Chondrocyte (in vitro differentiated cells): ENCODE measurements around the gene AFF3. TPM values are rescaled to one million over a fixed set of nuclear protein-coding genes. Genes with fewer than 3 reads are reported as not detected.

Experiments
- DNase-seq: peaks from one replicate; pipeline ENCODE4 v3.0.0; 2021; ENCODE audit warnings: mixed read lengths, low spot score
- H3K27ac Mint-ChIP-seq: one replicate; pipeline ENCODE4 v1.8.0; 2021; ENCODE audit warnings: mild to moderate bottlenecking, moderate library complexity, mixed read lengths; ENCODE audit not compliant: unreplicated experiment
- H3K27me3 Mint-ChIP-seq: 2 replicates; pipeline ENCODE4 v1.8.0; 2021; ENCODE audit warnings: low read depth, mixed read lengths
- H3K36me3 Mint-ChIP-seq: 2 replicates; pipeline ENCODE4 v1.8.0; 2021; ENCODE audit warnings: low read depth, mixed read lengths
- H3K4me1 Mint-ChIP-seq: 2 replicates; pipeline ENCODE4 v1.8.0; 2021; ENCODE audit warnings: low read depth, mild to moderate bottlenecking, mixed read lengths
- H3K4me3 Mint-ChIP-seq: one replicate; pipeline ENCODE4 v1.8.0; 2021; ENCODE audit warnings: mild to moderate bottlenecking, moderate library complexity, mixed read lengths; ENCODE audit not compliant: unreplicated experiment
- H3K9me3 Mint-ChIP-seq: 2 replicates; pipeline ENCODE4 v1.8.0; 2021; ENCODE audit warnings: low read depth, mixed read lengths
- total RNA-seq: library from RNA; stranded (reverse); gene quantifications from 3 replicates; pipeline ENCODE4 v1.2.1, GENCODE V29; 2021
- TF ChIP-seq, protein P1 (sequence below): fragments of 200-600 bp; sonication (generic); IDR thresholded peaks from 2 replicates; pipeline ENCODE4 v1.5.0; 2021; ENCODE audit warnings: antibody characterized with exemption, mild to moderate bottlenecking, moderate library complexity

AFF3 gene
- total RNA-seq, 1 donor from 2014 or later: 127 TPM

DNA sequence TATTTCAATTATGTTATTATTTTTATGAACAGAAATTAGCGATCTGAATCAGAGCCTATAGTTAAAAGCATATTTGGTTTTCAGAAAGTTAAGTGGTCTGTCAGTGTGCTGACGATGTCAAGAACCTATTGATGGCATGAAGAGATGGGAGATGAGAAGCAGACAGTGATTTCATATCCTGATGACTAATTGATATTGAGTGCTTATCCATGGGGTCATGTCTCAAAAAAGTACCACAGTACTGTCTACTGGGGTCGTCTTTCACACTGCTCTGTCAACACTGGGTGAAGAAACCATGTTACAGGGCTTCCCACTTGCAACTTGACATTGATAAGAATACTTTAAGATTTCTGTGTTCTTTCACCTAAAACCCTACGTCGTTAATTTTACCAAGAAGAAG, 297.1 kb downstream of the AFF3 start:
- Mint-ChIP-seq H3K4me3 (no peak overlapping the region), H3K36me3 (peaks cover 7% of the 10 kb centered on the region), H3K9me3 (no peaks in the 10 kb centered on the region), H3K4me1 (peaks cover 30% of the 10 kb centered on the region), H3K27me3 (no peaks in the 10 kb centered on the region), H3K27ac (no peak overlapping the region)
- TF ChIP-seq, protein P1, sequence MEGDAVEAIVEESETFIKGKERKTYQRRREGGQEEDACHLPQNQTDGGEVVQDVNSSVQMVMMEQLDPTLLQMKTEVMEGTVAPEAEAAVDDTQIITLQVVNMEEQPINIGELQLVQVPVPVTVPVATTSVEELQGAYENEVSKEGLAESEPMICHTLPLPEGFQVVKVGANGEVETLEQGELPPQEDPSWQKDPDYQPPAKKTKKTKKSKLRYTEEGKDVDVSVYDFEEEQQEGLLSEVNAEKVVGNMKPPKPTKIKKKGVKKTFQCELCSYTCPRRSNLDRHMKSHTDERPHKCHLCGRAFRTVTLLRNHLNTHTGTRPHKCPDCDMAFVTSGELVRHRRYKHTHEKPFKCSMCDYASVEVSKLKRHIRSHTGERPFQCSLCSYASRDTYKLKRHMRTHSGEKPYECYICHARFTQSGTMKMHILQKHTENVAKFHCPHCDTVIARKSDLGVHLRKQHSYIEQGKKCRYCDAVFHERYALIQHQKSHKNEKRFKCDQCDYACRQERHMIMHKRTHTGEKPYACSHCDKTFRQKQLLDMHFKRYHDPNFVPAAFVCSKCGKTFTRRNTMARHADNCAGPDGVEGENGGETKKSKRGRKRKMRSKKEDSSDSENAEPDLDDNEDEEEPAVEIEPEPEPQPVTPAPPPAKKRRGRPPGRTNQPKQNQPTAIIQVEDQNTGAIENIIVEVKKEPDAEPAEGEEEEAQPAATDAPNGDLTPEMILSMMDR: no peak
- no peak for DNase-seq

DNA sequence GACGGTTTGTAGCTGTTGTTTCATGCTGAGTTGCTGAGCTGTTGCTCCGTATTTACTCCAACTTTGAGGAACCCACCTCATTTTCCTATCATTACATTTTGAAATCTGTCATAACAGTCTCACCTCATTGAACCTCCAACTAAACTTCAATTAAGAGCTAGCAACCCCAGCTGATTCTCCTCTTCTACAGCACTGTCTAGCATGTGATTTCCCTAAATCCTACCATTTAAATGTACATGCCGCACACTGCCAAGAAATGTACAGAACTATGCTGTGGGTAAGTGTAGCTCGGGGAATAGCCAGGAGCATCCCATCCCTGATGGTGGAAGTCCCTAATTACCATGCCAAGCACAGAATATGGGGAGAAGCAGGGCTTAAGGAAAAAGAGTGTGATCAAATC, 299.9 kb downstream of the AFF3 start:
- TF ChIP-seq, protein P1: no peak
- H3K4me3 Mint-ChIP-seq: no peak overlapping the region
- peaks cover 8% of the 10 kb centered on the region for H3K36me3 Mint-ChIP-seq
- peaks cover 31% of the 10 kb centered on the region for H3K4me1 Mint-ChIP-seq
- H3K27ac Mint-ChIP-seq: no peak overlapping the region
- H3K9me3 Mint-ChIP-seq: no peaks in the 10 kb centered on the region
- DNase-seq: no peak
- H3K27me3 Mint-ChIP-seq: no peaks in the 10 kb centered on the region

DNA sequence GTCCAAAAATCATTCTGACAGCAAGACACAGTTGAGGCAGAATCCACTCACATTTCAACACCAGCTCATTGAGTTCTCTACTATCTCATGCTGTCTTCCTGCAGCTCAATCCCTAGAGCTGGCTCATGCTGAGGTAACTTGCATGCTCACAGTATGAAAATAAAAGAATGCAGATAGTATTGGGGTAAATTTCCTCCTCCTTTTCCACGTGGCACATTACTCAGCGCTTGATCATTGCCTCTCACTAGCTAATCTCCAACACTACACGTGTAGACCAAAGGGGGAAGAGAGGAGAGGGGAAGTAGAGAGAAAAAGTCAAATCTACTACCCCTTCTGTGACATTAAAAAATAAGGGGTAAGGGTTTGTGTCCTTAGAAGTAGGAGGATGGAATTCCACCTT, 300.6 kb downstream of the AFF3 start:
- H3K4me1 Mint-ChIP-seq: peaks cover 38% of the 10 kb centered on the region

DNA sequence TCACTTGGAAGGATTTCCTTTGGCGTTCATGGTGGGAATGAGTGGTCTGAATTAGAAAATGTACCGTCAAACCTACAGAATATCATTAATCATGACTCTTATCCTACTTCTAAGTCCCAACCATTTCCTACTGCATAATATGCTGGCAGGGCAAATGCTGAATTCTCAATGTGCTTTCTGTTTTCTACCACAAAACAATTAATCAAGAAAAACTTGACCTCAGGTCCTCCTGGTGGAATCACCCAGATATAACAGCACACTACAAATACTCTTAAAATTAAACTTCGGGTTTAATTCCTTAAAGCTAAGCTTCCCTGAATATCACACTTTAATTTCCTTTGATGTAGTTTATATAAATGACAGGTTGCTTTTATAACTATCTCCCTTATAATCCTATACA, 301.6 kb downstream of the AFF3 start:
- TF ChIP-seq, protein P1: peak; percentile 37
- Mint-ChIP-seq H3K4me1 (peaks cover 45% of the 10 kb centered on the region), H3K4me3 (no peak overlapping the region), H3K27ac (no peak overlapping the region), H3K9me3 (no peaks in the 10 kb centered on the region), H3K27me3 (no peaks in the 10 kb centered on the region), H3K36me3 (peaks cover 9% of the 10 kb centered on the region)
- no peak for DNase-seq

More for the DNA sequence above, 300.6 kb downstream of the AFF3 start:
- H3K27me3 Mint-ChIP-seq: no peaks in the 10 kb centered on the region
- no peaks in the 10 kb centered on the region for H3K9me3 Mint-ChIP-seq
- no peak overlapping the region for H3K4me3 Mint-ChIP-seq
- TF ChIP-seq, protein P1: no peak
- peaks cover 7% of the 10 kb centered on the region for H3K36me3 Mint-ChIP-seq
- H3K27ac Mint-ChIP-seq: no peak overlapping the region
- DNase-seq: no peak

DNA sequence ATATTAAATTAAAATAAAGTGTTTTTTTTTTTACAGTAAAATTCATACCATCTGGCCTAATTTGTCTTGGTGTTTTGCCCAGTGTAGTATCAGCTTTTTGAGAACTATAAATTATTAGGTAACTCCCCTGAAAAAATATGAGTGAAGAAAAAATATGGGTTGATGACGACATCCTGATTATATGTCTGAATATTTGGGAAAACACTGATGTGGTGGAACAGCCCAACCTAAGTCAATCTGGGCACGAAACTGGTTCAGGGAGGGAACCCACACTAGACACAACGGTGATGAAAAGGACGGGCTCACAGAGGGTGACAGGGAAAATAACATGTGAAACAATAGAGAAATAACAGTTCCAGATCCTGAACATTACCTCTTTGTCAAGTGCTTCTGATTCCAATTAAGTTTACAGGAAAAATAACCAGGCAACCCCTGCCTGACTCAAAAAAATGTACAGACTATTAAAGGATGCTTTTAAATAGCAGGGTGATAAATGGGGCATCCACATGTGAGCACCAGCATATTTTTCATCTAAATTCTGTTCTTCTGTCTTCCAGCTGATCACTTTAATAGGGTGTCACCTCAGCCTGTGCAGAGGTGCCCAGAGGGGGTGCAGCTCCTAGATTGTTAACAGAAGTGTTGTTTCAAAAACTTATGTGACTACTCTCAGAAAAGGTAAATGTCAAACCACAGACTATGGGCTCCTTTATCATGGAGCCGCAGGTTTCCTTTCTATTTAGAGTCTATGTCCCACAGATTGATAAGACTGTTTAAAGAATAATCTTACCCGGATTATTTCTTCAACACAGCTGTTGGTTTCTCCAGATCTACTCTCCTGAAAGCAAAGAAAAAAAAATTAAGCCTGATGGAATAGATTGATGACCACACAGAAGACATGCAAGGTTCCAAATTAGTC, 305.4 kb downstream of the AFF3 start:
- Mint-ChIP-seq H3K4me3 (no peak overlapping the region), H3K36me3 (peaks cover 24% of the 10 kb centered on the region), H3K4me1 (peaks cover 58% of the 10 kb centered on the region), H3K27ac (peak overlapping the region; percentile 84), H3K9me3 (no peaks in the 10 kb centered on the region), H3K27me3 (no peaks in the 10 kb centered on the region)
- TF ChIP-seq, protein P1: no peak
- DNase-seq: no peak
